Fibroblast of skin of right biceps (primary cell): ENCODE results near the gene TRPV4.

Source experiments
- DNase-seq: peaks from one replicate; pipeline ENCODE4 v3.0.0-alpha.2; 2013

The TRPV4 gene

DNA sequence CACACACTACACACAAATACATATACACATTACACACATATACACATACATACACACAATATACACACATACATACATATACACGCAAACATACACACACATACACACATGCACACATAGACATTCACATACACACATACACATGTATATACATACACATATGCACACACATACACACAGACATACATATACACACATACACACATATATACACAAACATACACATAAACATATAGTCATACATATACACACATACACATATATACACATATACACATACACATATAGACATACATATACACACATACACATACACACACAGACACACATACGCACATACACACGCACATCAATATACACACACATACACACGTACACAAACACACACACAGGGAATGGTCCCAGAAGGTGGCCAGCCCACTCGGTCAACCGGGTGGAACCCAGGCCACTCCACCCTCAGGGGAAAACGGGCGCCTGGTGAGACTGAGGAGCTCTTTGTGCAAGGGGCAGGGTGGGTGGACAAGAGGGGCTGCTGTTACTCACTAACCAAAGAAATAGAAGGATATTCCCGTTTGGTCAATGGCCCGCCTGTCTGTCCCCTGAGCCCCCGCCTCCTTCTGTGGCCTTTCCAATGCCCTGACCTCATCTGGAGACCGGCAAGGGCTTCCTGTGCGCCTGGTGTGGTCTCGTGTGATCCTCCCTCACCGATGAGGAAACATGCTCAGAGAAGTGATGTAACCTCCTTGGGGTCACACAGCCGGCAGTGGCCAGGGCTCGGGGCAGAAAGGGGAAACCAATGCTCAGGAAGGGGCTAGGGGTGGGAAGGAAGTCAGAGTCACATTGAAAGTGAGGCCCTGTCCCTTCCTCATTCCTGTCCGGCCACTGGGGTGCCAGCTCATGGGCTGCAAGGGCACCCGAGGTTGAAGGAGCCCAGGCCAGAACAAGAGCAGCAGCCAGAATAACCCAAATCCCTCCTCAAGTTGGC, 5.3 kb downstream of the TRPV4 start:
- no peak for DNase-seq

DNA sequence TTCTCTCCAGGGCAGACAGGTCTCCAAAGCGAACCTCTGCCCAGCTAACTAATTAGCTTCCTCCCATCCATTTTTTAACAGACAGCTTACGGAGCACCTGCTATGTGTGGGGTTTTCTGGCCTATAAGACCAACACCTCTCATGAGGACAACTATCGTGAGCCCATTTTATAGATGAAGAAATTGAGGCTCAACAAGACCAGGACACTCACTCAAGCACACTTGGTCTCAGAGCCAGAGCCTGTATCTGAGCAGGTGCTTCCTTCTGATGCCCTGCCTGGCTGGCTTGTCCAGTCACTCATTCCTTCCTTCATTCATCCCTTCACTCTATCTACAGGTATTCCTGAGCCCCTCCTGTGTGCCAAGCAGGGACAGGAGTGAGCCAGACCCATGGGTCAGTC, 6.1 kb downstream of the TRPV4 start:
- no peak for DNase-seq

DNA sequence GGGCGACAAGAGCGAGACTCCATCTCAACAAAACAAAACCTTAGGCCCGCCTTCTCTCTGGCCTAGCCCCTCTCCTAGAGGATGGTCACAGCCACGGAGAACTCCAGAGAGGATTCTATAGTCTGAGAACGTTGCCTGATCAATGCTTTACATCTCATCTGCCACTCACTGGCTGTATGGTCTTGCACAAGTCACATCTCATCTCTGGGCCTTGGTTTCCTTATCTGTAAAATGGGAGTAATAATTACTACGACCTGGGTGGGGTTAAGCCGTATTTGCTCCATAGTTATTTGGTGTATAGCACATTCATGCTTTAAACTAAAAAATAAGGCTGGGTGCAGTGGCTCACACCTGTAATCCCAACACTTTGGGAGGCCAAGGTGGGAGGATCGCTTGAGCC, 8.5 kb downstream of the TRPV4 start:
- no peak for DNase-seq

DNA sequence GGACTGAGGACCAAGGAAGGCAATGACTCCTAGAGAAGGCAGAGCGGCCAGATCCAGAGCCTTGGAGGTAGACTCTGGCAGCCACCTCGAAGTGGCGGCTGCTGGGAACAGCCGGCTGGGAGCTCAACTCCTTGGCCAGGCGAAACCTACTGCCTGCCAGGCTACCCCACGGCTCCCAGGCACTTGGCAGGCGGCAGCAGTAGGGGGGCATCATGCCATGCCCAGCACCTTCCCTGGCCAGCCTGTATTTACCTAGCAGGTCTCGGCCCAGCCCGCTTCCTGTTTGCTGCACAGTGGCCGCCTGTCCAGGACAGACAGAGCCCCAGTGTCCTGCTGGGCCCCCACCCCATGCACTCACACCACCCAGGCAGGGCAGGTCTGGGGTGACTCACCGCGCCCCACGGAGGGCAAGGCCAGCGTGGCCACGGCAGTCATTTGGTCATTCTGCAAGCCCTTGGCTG, 10.2 kb downstream of the TRPV4 start:
- no peak for DNase-seq

DNA sequence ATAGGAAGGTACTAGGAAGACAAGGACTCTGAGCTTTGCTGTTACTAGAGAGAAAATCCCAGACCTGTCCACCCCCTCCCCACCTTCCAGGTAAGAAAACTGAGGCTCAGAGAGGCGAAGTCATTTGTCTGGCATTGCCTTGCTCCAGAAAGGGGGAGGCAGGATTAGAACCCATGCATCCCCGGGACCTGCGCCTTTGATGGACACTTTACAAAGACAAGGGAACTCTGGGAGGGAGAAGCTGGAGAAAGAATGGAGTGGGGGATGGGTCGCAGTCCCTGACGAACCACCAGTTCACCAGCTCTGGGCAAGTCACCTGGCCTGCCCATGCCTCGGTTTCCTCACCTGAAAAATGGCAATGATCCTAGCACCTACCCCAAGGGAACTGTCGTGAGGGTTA, 10.8 kb downstream of the TRPV4 start:
- DNase-seq: no peak

DNA sequence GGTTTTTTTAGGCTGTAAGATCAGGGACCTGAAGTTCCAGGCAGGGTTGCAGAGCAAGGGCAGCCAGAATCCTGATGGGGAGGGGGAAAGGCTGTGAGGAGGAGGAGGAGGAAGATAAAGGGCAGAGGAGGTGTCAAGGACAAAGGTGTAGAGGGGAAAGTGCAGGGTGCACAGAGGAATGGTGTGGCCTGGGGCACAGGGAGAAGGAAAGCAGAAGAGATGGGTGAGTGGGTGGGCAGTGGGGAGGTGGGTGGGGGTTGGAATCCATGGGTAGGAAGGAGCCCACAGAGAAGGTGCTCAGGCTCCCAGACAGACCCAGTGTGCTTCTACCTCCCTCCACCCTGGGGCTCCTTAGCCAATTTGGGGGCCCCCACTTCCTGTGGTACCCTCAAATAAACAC, 11.2 kb downstream of the TRPV4 start:
- no peak for DNase-seq

DNA sequence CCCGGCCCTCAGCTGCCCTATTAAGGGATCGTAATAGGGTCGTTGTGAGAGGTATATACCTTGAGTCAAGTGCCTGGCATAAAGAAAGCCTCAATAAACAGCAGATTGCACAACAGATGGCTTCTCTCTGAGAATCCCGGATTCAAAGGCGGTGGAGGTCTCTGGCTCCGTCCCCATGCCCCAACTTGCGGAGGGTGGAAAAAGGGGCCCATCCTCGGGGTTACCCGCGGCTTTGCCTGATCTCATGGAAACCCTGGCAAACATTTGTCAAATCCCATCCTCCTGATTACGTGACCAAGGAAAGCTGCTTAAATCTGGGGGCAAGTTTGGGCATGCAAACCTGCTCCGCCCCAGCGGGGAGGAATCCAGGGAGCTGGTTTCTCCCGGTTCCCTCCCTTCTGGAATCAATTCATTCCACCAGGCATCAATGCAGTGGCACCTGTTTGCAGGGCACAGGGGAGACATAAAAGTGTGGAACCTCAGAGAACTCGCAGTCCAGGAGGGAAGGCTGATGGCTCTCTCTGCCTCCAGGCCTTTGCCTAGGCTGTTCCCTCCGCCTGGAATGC, 12.3 kb downstream of the TRPV4 start:
- DNase-seq: no peak

DNA sequence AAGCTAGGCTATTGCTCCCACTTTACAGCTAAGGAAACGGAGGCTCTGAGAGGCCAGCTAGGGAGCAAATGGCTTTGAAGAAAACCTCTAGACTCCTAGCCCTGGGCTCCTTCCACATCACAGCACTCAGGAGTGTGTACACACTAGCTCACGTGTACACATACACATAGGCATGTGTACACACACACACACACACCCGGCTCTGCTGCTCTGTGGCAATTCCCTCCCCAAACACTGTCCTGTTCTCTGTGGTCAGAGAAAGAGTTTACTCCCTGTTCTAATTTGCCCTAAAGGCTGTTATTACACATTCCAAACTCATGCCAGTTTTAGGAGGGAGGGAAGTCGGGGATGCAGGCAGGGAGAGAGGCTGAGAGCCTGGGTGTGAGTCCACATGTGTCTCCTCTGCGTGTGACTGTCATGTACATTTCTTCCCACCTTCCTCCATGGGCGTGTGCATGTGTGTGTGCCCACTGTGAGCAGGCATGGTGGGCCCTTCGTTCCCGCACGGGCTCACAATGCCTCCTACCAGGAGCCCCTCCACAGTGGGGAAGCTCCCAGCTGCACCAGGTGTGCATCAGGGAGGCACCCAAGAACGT, 14.2 kb downstream of the TRPV4 start:
- peak; percentile 37 for DNase-seq

DNA sequence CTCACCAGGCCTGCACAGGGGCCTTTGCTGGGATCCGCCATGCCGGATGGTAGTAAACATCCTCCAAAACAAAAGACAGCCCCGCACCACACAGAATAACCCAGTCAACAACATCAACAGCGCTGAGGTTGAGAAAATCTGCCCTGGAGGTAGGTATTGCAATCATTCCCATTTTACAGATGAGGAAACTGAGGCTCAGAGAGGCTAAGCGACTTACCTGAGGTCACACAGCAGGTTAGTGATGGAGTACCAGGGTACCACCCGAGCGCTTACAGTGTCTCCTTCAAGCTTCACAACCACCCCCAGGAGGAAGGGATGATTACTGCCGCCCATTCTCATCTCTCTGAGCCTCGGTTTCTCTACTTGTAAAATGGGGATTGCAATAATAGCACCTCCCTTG, 14.9 kb downstream of the TRPV4 start:
- DNase-seq: no peak

DNA sequence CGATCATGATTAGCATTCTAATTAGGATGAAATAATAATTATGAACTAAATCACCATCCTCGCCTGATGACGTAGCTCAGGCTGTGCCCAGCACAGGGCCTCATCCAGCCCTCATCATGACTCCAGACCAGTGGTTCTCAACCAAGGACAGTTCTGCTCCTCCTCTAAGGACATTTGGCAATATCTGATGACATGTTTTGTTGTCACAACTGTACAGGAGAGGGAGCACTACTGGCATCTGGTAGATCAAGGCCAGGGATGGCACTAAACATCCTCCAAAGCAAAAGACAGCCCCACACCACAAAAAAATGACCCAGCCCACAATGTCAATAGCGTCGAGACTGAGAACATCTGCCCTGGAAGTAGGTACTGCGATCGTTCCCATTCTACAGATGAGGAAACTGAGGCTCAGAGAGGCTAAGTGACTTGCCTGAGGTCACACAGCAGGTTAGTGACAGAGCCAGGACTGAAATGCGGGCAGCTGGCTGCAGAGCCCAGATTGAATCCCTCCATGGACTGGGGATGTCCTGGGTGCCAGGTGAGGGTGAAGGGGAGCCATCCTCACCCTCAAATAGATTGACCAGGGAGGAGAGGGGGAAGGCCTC, 15.5 kb downstream of the TRPV4 start:
- DNase-seq: no peak

DNA sequence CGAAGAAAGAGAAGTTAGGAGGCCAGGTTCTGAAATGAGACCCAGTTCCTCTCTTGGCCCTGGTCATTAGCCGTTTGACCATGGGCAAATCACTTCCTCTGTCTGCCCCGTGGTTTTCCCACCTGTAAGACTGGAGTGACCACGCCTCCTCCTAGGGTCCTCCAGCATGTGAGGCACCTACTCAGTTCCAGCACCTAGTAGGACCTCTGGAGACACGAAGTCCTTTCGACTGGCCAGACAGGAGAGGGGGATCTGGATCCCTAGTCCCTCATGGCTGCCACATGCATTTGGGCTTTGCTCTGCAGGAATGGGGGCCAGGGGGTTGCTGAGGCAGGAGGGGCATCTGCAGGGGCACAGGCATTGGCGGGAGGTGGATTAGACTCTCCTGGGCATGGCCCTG, 16.3 kb downstream of the TRPV4 start:
- DNase-seq: no peak

DNA sequence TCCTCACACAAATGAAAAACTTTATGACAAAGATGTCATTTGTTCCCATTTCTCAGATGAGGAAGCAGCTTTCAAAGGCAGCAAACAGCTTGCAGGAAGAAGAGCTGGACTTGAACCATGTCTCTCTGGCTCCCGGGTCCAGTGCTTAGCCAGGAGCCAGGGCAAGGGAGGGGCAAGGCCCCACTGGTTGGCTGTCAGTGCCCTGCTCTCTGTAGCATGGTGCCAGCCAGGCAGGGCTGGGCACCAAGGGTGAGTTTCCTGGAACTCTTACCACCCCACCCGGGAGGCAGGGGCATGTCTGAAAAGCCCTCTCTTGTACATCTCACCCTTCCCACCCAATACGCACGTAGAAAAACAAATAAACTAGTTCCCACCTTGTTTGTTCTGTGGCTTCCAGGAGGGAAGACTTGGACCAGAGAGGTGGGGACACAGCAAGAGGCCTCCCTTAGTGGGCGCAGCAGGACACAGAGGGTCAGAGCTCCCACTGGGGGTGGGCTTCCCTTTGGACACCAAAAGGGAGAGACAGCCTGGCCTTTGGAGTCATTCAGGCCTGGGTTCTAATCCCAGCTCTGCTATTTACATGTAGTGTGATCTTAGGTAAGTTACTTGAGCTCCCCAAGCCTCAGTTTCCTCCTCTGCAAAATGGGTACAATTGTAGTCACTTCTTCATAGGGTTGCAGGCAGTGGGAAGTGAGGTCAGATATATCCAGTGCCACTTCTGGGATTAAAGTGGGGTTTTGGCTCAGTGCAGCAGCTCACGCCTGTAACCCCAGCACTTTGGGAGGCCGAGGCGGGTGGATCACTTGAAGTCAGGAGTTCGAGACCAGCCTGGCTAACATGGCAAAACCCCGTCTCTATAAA, 17.2 kb downstream of the TRPV4 start:
- DNase-seq: no peak

DNA sequence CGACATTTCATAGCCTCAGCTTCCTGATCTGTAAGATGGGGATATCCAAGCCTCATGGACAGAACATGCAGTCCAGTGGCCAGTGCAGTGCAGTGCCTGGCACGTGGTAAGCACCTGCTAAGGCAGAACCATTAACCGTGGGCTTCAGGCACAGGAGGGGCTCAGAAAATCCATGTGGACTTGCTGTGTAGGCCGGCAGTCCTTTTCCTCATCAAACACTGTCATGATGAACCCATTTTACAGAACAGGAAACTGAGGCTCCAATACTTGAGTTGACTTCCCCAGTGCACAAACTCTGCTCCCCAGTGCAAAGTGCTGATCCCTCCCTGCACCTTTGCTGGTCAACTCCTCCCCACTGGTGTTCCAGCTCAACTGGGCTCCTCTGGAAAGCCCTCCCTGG, 18.0 kb downstream of the TRPV4 start:
- no peak for DNase-seq

DNA sequence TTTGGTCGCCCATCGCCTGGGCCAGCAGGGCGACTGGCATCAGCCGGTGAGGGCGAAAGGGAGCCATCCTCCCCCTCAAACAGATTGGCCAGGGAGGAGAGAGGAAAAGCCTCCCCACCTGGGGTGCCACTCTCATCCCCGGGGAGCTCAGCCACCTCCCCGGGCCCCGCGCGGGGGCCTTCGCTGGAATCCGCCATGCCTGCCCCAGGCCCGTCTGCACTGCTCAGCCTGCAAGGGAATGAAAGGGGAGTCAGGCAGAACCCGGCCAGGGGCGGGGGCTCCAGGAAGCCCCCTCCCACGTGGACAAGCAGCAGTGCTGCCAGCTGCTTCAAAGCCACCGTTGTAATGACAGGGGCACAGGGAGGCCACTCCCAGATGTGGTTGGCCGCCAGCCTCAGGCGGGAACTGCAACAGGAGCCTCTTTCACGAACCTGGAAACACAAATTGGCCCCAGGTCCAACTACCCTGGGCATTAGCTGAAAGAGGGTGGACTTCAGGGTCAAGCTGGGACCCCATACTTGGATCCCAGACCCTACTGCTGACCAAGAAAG, 18.5 kb downstream of the TRPV4 start:
- DNase-seq: no peak

DNA sequence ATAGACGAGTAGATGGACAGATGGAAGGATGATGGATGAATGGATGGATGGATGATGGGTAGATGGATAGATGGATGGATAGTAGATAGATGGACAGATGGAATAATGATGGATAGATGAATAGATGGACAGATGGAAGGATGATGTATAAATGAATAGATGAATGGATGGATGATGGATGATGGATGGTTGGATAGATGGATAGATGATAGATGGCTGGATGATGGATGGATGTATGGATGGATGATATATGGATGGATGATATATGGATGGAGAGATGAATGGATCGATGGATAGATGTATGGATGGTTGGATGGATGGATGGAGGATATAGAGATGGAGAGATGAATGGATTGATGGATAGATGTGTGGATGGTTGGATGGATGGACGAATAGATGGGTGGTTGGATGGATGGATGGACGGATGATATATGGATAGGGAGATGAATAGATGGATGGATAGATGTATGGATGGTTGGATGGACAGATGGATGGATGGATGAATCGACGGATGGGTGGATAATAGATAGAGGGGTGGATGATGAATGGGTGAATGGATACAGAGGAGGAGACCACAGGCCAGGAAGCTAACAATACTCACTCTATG, 19.3 kb downstream of the TRPV4 start:
- no peak for DNase-seq

DNA sequence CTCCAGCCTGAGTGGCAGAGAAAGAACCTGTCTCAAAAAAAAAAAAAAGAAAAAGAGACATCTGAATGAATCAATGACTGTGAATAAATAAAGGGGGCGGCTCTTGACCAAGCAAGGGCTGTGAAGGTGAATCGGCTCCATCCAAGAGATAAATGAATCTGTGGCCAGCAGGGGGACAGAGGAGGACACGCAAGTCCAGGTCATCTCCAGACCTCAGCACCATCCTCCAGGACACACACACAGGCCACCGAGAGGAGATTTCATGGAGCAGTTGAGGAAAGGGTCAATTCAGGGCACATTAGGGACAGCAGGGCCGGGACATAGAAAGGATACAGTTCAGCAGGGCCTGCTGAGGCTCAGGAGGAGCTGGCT, 21.6 kb downstream of the TRPV4 start:
- no peak for DNase-seq

DNA sequence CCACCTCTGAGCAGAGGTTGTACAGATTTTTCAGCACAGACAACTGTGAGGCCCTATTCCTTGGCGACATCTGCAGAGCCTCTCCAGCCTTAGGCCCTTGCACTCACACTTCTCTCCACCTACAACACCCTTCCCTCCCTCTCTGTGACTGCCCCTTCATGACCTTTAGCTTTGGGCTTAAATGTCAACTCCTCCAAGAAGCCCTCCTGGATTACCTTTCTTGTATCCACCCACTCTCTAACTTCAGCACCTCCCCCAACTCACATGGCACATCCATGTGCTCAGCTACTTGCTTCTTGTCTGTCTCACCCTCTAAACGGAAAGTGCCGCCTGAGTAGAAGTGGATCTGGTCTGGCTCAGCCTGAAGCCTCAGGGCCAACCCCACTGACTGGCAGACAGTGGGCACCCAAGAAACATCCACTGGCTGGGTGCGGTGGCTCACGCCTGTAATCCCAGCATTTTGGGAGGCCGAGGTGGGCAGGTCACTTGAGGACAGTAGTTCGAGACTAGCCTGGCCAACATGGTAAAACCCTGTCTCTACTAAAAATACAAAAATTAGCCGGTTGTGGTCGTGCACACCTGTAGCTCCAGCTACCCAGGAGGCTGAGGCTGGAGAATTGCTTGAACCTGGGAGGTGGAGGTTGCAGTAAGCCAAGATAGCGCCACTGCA, 22.1 kb downstream of the TRPV4 start:
- no peak for DNase-seq

DNA sequence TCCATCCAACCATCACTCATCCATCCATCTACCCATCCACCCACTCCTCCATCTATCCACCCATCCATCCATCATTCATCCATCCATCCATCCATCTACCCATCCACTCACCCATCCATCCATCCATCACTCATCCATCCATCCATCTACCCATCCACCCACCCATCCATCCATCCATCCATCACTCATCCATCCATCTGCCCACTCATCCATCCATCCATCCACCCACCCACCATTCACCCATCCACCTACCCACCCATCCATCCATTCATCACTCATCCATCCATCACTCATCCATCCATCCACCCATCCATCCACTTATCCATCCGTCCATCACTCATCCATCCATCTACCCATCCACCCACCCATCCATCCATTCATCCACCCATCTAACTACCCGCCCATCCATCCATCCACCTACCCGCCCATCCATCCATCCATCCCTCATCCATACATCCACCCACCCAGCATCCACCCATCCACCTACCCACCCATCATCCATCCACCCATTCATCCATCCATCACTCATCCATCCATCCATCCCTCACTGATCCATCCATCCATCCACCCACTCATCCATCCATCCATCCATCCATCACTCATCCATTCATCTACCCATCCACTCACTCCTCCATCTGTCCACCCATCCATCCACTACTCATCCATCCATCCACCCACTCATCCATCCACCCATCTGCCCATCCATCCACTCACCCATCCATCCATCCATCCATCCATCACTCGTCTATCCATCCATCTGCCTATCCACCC, 24.1 kb downstream of the TRPV4 start:
- no peak for DNase-seq

DNA sequence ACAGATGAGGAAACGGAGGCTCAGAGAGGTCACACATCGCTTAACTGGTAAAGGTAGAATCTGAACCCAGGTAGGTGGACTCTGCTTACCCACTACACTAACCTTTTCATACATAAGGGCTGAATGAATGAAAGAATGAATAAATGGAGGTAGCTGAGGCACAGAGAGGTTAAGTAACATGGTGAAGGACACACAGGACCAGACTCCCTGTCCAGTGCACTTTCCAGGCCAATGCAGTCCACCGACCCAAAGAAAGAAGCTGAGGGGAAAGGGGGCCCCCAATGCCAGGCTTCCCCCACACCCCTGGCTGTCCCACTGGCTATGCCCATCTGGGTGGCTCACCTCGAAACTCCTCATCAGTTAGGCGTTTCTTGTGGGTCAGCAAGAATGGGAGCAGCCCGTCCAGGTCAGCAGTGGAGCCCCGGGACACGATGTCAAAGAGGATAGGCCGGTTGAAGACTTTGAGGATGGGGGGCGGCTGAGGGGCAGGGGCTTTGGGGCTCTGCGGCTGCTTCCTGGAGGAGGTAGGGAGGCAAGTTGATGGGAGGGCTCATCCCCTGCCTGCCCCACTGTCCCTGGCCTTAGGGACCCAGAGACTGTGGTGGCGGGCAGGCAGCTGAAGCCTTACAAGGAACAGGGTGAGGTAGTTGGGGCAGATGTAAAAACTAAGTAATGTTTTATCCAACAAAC, 25.1 kb downstream of the TRPV4 start:
- DNase-seq: no peak
